ENCODE results near the gene CHN1.
A peak's percentile ranks its signal among the peaks of the same experiment; 100 is the strongest.

The CHN1 gene

DNA sequence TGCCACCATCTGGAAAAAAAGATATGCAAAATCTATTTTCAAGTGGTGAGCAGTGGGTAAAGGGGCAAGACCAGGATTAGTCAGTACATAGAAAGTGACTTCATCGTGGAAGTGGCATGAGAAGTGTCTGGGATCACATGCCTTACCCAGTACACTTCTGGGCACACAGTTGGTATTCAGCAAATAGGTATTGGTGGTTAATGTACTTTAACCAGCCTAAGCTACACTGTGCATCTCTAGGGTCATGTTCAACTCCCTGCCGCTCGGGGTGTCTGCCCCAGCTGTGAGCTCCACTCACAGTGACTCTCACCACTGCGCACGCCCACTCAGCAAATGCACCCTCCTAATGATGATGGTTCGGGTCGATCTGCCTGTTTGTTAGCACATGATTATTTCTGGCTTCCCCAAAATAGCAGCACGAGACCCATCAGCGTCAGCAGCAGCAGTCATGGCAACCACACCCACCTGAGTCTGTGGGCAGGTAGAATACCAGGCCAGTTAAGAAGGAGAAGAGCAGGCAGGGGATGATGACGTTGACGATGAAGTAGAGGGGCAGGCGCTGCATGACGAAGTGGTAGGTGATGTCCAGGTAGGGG is 252.0 kb downstream of the CHN1 start:
- Histone ChIP-seq H3K79me2 (ENCODE audit: control insufficient read depth, low read length) (no peaks in the 10 kb centered on the region), H3K27me3 (ENCODE audit: control insufficient read depth, low read length) (no peaks in the 10 kb centered on the region), H3K9me3 (ENCODE audit: control insufficient read depth, insufficient read depth, low read length) (no peaks in the 10 kb centered on the region), H3K9me2 (replicated peaks; ENCODE audit: control insufficient read depth, low read length) (no peaks in the 10 kb centered on the region), H4K20me1 (ENCODE audit: control insufficient read depth, insufficient read depth, low read depth, low read length) (no peaks in the 10 kb centered on the region), H3K4me1 (ENCODE audit: control insufficient read depth, low read length) (peaks cover 39% of the 10 kb centered on the region), H3K4me3 (ENCODE audit: low read length) (no peak overlapping the region), H3F3A (ENCODE audit: control insufficient read depth, insufficient read depth) (no peaks in the 10 kb centered on the region), H3K4me2 (ENCODE audit: low read length) (no peak overlapping the region), H3K27ac (ENCODE audit: low read depth, low read length) (no peak overlapping the region), H3K36me3 (ENCODE audit: control insufficient read depth, low read length) (no peaks in the 10 kb centered on the region)
- TF ChIP-seq EZH2phosphoT487 (IDR thresholded peaks at IDR 0.05; ENCODE audit: borderline replicate concordance, low read length): no peak
- TF ChIP-seq, protein P1, sequence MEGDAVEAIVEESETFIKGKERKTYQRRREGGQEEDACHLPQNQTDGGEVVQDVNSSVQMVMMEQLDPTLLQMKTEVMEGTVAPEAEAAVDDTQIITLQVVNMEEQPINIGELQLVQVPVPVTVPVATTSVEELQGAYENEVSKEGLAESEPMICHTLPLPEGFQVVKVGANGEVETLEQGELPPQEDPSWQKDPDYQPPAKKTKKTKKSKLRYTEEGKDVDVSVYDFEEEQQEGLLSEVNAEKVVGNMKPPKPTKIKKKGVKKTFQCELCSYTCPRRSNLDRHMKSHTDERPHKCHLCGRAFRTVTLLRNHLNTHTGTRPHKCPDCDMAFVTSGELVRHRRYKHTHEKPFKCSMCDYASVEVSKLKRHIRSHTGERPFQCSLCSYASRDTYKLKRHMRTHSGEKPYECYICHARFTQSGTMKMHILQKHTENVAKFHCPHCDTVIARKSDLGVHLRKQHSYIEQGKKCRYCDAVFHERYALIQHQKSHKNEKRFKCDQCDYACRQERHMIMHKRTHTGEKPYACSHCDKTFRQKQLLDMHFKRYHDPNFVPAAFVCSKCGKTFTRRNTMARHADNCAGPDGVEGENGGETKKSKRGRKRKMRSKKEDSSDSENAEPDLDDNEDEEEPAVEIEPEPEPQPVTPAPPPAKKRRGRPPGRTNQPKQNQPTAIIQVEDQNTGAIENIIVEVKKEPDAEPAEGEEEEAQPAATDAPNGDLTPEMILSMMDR (IDR thresholded peaks at IDR 0.05; ENCODE audit: low read depth, low read length, poor library complexity, severe bottlenecking): no peak

DNA sequence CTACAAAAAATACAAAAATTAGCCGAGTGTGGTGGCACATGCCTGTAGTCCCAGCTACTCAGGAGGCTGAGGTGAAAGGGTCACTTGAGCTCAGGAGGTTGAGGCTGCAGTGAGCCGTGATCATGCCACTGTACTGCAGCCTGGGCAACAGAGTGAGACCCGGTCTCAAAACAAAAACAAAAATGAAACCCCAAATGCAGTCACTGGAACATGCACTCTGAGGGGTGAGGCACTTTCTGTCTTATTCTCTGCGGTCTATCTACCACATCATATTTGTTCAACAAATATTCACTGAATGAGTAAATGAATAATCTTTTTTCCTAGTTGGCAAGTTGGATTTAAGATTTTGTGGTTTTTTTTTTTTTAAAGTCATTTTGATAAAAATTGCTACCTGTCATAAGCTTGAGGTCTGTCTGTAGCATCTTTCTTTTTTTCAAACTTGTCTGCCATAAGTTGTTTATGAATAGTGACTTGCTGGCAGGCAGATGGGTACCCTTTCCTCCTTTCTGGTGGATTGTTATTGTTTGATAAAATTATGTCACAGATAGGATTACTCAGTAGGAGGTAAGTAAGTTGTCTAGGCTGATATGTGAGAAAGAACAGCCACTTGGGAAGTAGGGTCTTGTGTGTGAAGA is 252.7 kb downstream of the CHN1 start:
- Histone ChIP-seq H4K20me1 (ENCODE audit: control insufficient read depth, insufficient read depth, low read depth, low read length) (no peaks in the 10 kb centered on the region), H3K27me3 (ENCODE audit: control insufficient read depth, low read length) (no peaks in the 10 kb centered on the region), H3K9me2 (replicated peaks; ENCODE audit: control insufficient read depth, low read length) (no peaks in the 10 kb centered on the region), H3K27ac (ENCODE audit: low read depth, low read length) (no peak overlapping the region), H3K4me1 (ENCODE audit: control insufficient read depth, low read length) (peaks cover 39% of the 10 kb centered on the region), H3K4me2 (ENCODE audit: low read length) (peak overlapping the region; percentile 29; the same call in 1 of the 2 replicates), H3K36me3 (ENCODE audit: control insufficient read depth, low read length) (no peaks in the 10 kb centered on the region), H3K79me2 (ENCODE audit: control insufficient read depth, low read length) (no peaks in the 10 kb centered on the region), H3K4me3 (ENCODE audit: low read length) (no peak overlapping the region), H3F3A (ENCODE audit: control insufficient read depth, insufficient read depth) (no peaks in the 10 kb centered on the region), H3K9me3 (ENCODE audit: control insufficient read depth, insufficient read depth, low read length) (no peaks in the 10 kb centered on the region)
- TF ChIP-seq, protein P1 (IDR thresholded peaks at IDR 0.05; ENCODE audit: low read depth, low read length, poor library complexity, severe bottlenecking): no peak
- TF ChIP-seq EZH2phosphoT487 (IDR thresholded peaks at IDR 0.05; ENCODE audit: borderline replicate concordance, low read length): no peak

DNA sequence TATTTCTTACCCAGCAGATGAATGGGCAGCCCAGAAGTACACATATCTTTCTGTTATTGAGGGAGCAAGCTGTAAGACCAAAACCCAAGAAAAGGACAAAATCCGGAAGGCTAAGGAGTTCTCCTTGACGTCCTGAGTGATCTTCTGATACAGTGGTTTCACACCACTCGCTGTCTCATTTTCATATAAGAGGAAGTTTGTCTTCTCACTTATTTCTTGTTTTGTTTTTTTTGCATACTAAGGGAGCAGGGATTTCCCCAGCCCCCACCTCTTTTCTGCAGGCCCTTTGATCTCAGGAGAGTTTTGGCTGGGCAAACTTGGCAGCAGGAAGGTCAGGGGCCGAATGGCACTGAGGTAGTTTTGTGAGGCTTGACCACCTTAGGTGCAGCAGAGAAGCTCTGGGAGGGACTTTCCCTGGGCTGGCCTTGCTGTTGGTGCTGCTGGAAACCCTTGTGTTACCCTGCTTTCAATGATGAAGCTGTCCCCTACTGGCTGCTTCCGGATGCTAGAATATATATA is 254.2 kb downstream of the CHN1 start:
- no peaks in the 10 kb centered on the region for H3F3A ChIP-seq (ENCODE audit: control insufficient read depth, insufficient read depth)
- no peak for TF ChIP-seq EZH2phosphoT487 (IDR thresholded peaks at IDR 0.05; ENCODE audit: borderline replicate concordance, low read length)
- TF ChIP-seq, protein P1 (IDR thresholded peaks at IDR 0.05; ENCODE audit: low read depth, low read length, poor library complexity, severe bottlenecking): no peak
- peaks cover 4% of the 10 kb centered on the region; the same call in 1 of the 2 replicates for H3K27me3 ChIP-seq (ENCODE audit: control insufficient read depth, low read length)
- no peaks in the 10 kb centered on the region for H4K20me1 ChIP-seq (ENCODE audit: control insufficient read depth, insufficient read depth, low read depth, low read length)
- H3K27ac ChIP-seq (ENCODE audit: low read depth, low read length): no peak overlapping the region
- no peaks in the 10 kb centered on the region for H3K36me3 ChIP-seq (ENCODE audit: control insufficient read depth, low read length)
- H3K4me3 ChIP-seq (ENCODE audit: low read length): no peak overlapping the region
- no peaks in the 10 kb centered on the region for H3K79me2 ChIP-seq (ENCODE audit: control insufficient read depth, low read length)
- H3K9me2 ChIP-seq (replicated peaks; ENCODE audit: control insufficient read depth, low read length): no peaks in the 10 kb centered on the region
- H3K4me2 ChIP-seq (ENCODE audit: low read length): peak overlapping the region; percentile 40
- H3K9me3 ChIP-seq (ENCODE audit: control insufficient read depth, insufficient read depth, low read length): no peaks in the 10 kb centered on the region
- peaks cover 39% of the 10 kb centered on the region for H3K4me1 ChIP-seq (ENCODE audit: control insufficient read depth, low read length)
